Measurements from ENCODE around the gene AKIRIN2. TPM values are rescaled to one million over a fixed set of nuclear protein-coding genes. Genes with fewer than 3 reads are reported as not detected.
"Not testable (repeated sequence)": the region's sequence is repeated elsewhere in the genome, so short reads cannot be mapped to it uniquely, and the experiment has no call there.

AKIRIN2 gene
- total RNA-seq, 2 donors from 2014 or later, result 70.4 to 73.5 TPM

- no peaks in the 10 kb centered on the region for H3K9me3 Mint-ChIP-seq
- Histone ChIP-seq H3K27ac (ENCODE audit: low read depth, low read length) (no peak overlapping the region), H3K27me3 (ENCODE audit: control insufficient read depth, insufficient read depth, low read length, poor library complexity, severe bottlenecking) (no peaks in the 10 kb centered on the region), H3K4me3 (ENCODE audit: low read length) (no peak overlapping the region), H3K9ac (ENCODE audit: extremely low read depth, low read length, poor library complexity, severe bottlenecking) (no peak overlapping the region), H3K9me3 (ENCODE audit: control insufficient read depth, low read length) (no peaks in the 10 kb centered on the region), H3K4me1 (ENCODE audit: control insufficient read depth, insufficient read depth, low read length) (no peaks in the 10 kb centered on the region), H3K36me3 (ENCODE audit: control insufficient read depth, insufficient read depth, low read length) (no peaks in the 10 kb centered on the region)
- WGBS, 2 experiments (ENCODE audit: insufficient coverage in 1 of 2, insufficient read length in 1 of 2), result 93 to 100% methylated on average over 3 to 4 of the region's 4 CpGs
- no peaks in the 10 kb centered on the region for H3K36me3 Mint-ChIP-seq (ENCODE audit: low read depth)
- no peak overlapping the region for H3K4me3 Mint-ChIP-seq
- peaks cover 2% of the 10 kb centered on the region for H3K4me1 Mint-ChIP-seq
- peak overlapping the region; percentile 40 for H3K27ac Mint-ChIP-seq
- no peak for TF ChIP-seq CTCF (conservative IDR thresholded peaks at IDR 0.05)
- no peak for DNase-seq
- no peaks in the 10 kb centered on the region for H3K27me3 Mint-ChIP-seq (ENCODE audit: insufficient read depth)
Measured at GRCh38 chr6:87705070-87705691, 3.1 kb upstream of the AKIRIN2 start.

GRCh38 chr6:87703039-87703438 is 1.0 kb upstream of the AKIRIN2 start:
- not testable (repeated sequence) for H3K4me1 ChIP-seq (ENCODE audit: control insufficient read depth, insufficient read depth, low read length); H3K27me3 Mint-ChIP-seq (ENCODE audit: insufficient read depth); H3K9me3 Mint-ChIP-seq; H3K9me3 ChIP-seq (ENCODE audit: control insufficient read depth, low read length); H3K27me3 ChIP-seq (ENCODE audit: control insufficient read depth, insufficient read depth, low read length, poor library complexity, severe bottlenecking); DNase-seq; H3K36me3 Mint-ChIP-seq (ENCODE audit: low read depth); H3K36me3 ChIP-seq (ENCODE audit: control insufficient read depth, insufficient read depth, low read length)
- Histone ChIP-seq H3K4me3 (ENCODE audit: low read length) (peak overlapping the region; percentile 91), H3K9ac (ENCODE audit: extremely low read depth, low read length, poor library complexity, severe bottlenecking) (peak overlapping the region; percentile 65), H3K27ac (ENCODE audit: low read depth, low read length) (peak overlapping the region; percentile 89)
- peak overlapping the region; percentile 93 for H3K4me3 Mint-ChIP-seq
- 93% methylated on average over 15 to 19 of the region's 19 CpGs for WGBS, 2 experiments (ENCODE audit: insufficient coverage in 1 of 2, insufficient read length in 1 of 2)
- H3K4me1 Mint-ChIP-seq, result peaks cover 10% of the 10 kb centered on the region
- H3K27ac Mint-ChIP-seq, result peak overlapping the region; percentile 98

GRCh38 chr6:87702589-87702945 is 534 bp upstream of the AKIRIN2 start:
- H3K9ac ChIP-seq (ENCODE audit: extremely low read depth, low read length, poor library complexity, severe bottlenecking), result peak overlapping the region; percentile 65
- TF ChIP-seq CTCF (conservative IDR thresholded peaks at IDR 0.05), result no peak
- H3K4me1 ChIP-seq (ENCODE audit: control insufficient read depth, insufficient read depth, low read length), result no peaks in the 10 kb centered on the region
- H3K4me1 Mint-ChIP-seq, result peaks cover 15% of the 10 kb centered on the region
- H3K9me3 Mint-ChIP-seq, result no peaks in the 10 kb centered on the region
- no peak for DNase-seq
- peak overlapping the region; percentile 93 for H3K4me3 Mint-ChIP-seq
- no peaks in the 10 kb centered on the region for H3K27me3 Mint-ChIP-seq (ENCODE audit: insufficient read depth)
- H3K27me3 ChIP-seq (ENCODE audit: control insufficient read depth, insufficient read depth, low read length, poor library complexity, severe bottlenecking), result no peaks in the 10 kb centered on the region
- H3K36me3 ChIP-seq (ENCODE audit: control insufficient read depth, insufficient read depth, low read length), result peaks cover 9% of the 10 kb centered on the region
- no peaks in the 10 kb centered on the region for H3K9me3 ChIP-seq (ENCODE audit: control insufficient read depth, low read length)
- H3K4me3 ChIP-seq (ENCODE audit: low read length), result peak overlapping the region; percentile 91
- WGBS, 2 experiments (ENCODE audit: insufficient coverage in 1 of 2, insufficient read length in 1 of 2), result 1 to 4% methylated on average over 4 to 7 of the region's 7 CpGs
- H3K27ac Mint-ChIP-seq, result peak overlapping the region; percentile 98
- peak overlapping the region; percentile 89 for H3K27ac ChIP-seq (ENCODE audit: low read depth, low read length)
- H3K36me3 Mint-ChIP-seq (ENCODE audit: low read depth), result peaks cover 5% of the 10 kb centered on the region

DNA sequence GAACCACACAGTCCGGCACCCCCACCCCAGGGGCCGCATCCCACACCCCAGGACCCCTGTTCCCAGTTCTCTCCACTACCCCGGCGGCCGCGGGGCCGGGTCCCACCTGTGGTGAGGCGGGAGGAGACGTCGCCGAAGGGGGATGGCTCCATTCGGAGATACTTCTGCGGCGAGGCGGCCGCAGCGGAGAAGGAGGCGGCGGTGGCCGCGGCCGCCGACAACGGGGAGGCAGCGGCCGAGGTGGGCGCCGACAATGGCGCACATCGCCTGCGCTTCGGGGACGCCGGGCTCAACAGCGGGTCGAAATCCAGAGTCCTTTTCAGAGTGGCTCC is 723 bp downstream of the AKIRIN2 start:
- H3K4me3 ChIP-seq (ENCODE audit: low read length), result peak overlapping the region; percentile 91
- peak; percentile 68 for DNase-seq
- TF ChIP-seq CTCF (conservative IDR thresholded peaks at IDR 0.05), result no peak

More for the DNA sequence above, 723 bp downstream of the AKIRIN2 start:
- Mint-ChIP-seq H3K27me3 (ENCODE audit: insufficient read depth) (no peaks in the 10 kb centered on the region), H3K36me3 (ENCODE audit: low read depth) (peaks cover 7% of the 10 kb centered on the region), H3K9me3 (no peaks in the 10 kb centered on the region), H3K4me1 (peaks cover 17% of the 10 kb centered on the region), H3K4me3 (peak overlapping the region; percentile 93), H3K27ac (peak overlapping the region; percentile 83)
- H3K4me1 ChIP-seq (ENCODE audit: control insufficient read depth, insufficient read depth, low read length), result no peaks in the 10 kb centered on the region
- H3K36me3 ChIP-seq (ENCODE audit: control insufficient read depth, insufficient read depth, low read length), result peaks cover 16% of the 10 kb centered on the region
- WGBS, 2 experiments (ENCODE audit: insufficient coverage in 1 of 2, insufficient read length in 1 of 2), result 0% methylated on average over 14 to 36 of the region's 36 CpGs
- no peaks in the 10 kb centered on the region for H3K27me3 ChIP-seq (ENCODE audit: control insufficient read depth, insufficient read depth, low read length, poor library complexity, severe bottlenecking)
- H3K9me3 ChIP-seq (ENCODE audit: control insufficient read depth, low read length), result no peaks in the 10 kb centered on the region
- H3K9ac ChIP-seq (ENCODE audit: extremely low read depth, low read length, poor library complexity, severe bottlenecking), result peak overlapping the region; percentile 95
- H3K27ac ChIP-seq (ENCODE audit: low read depth, low read length), result peak overlapping the region; percentile 90

Measured in endodermal cell (in vitro differentiated cells).